NCI-H69 (cell line): ENCODE data around the gene ASIC3.

ENCODE experiments used
- DNase-seq: peaks from one replicate; lab custom pipeline; 2025; lab: John Stamatoyannopoulos, UW

Gene ASIC3

GRCh38 chr7:151071032-151071866, 22.9 kb downstream of the ASIC3 start:
- DNase-seq: no peak

GRCh38 chr7:151073990-151074389, 25.7 kb downstream of the ASIC3 start:
- no peak for DNase-seq

- no peak for DNase-seq
These were observed 26.7 kb downstream of the ASIC3 start for GRCh38 chr7:151074817-151075661.

- no peak for DNase-seq
These were observed 27.3 kb downstream of the ASIC3 start for GRCh38 chr7:151075662-151075971.

- DNase-seq: no peak
These were observed 27.7 kb downstream of the ASIC3 start for GRCh38 chr7:151075978-151076426.

GRCh38 chr7:151076863-151077704, 28.8 kb downstream of the ASIC3 start:
- DNase-seq: peak; percentile 41

- DNase-seq: no peak
These were observed 29.4 kb downstream of the ASIC3 start for GRCh38 chr7:151077705-151078232.

GRCh38 chr7:151078233-151079040, 30.1 kb downstream of the ASIC3 start:
- DNase-seq: peak; percentile 22

GRCh38 chr7:151079199-151079910, 31.0 kb downstream of the ASIC3 start:
- no peak for DNase-seq

- DNase-seq: peak; percentile 54
These were observed 31.8 kb downstream of the ASIC3 start for GRCh38 chr7:151080067-151080521.

GRCh38 chr7:151080522-151081169, 32.3 kb downstream of the ASIC3 start, which contains the start of gene FASTK:
FASTK (minus strand) TSS chr7:151080809; CDS start chr7:151080766, 43 bp downstream.
- DNase-seq: peak; percentile 97

GRCh38 chr7:151081170-151082101, 33.1 kb downstream of the ASIC3 start:
- DNase-seq: peak; percentile 74

GRCh38 chr7:151082141-151083070, 34.1 kb downstream of the ASIC3 start:
- no peak for DNase-seq

- DNase-seq: peak; percentile 93
These were observed 34.9 kb downstream of the ASIC3 start, which contains the start of gene TMUB1 for GRCh38 chr7:151083071-151083823. TMUB1 (minus strand) TSS chr7:151083493; CDS start chr7:151082563, 930 bp downstream.

GRCh38 chr7:151083824-151084160, 35.5 kb downstream of the ASIC3 start:
- DNase-seq: no peak

GRCh38 chr7:151085329-151085690, 37.0 kb downstream of the ASIC3 start:
- peak; percentile 54 for DNase-seq
